ENCODE data around the gene PLVAP.

The PLVAP gene

DNA sequence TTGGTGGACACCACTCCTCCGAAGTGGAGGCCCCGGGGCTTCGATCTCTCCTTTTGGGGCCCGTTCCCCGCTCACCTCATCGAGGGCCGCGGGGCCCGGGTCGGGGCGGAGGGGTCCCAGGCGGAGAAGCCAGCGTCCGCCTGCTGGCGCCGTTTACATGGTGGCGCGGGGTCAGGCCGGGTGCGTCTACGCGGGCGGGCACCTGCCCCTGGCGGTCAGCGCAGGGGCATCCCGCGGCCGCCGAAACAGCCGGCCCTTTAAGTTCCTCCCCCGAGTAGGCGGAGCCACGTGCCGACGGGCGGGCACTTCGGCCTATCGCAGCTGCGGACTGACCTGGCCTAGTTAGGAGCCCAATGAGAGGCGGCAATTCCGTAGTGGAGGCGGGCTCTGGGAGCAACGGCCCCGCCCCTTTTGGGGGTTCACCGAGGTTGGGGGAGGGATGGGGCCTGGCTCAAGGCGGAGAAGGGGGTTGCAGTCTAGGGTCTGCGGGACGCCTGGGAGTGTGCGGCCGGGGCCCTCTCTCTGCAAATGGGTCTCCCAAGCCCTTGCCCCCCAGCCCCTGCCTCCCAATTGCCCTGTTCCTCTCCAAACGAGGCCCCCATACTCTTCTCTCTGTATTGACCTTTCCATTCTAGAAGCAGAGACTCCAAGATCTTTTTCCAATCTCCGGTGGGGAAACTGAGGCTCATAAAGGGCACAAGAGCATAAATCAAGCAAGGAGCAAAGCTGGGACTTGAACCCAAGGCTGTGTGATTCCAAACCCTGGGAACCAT lies 73.8 kb downstream of the PLVAP start, which contains the start of gene ABHD8:
Gene ABHD8 (minus strand): TSS at position 259 of the 773 bp plus-strand sequence. CDS start 1,809 bp downstream, outside the sequence.
- FAIRE-seq: peak; percentile 11
- DNase-seq (ENCODE audit: low spot score): peak; percentile 86

DNA sequence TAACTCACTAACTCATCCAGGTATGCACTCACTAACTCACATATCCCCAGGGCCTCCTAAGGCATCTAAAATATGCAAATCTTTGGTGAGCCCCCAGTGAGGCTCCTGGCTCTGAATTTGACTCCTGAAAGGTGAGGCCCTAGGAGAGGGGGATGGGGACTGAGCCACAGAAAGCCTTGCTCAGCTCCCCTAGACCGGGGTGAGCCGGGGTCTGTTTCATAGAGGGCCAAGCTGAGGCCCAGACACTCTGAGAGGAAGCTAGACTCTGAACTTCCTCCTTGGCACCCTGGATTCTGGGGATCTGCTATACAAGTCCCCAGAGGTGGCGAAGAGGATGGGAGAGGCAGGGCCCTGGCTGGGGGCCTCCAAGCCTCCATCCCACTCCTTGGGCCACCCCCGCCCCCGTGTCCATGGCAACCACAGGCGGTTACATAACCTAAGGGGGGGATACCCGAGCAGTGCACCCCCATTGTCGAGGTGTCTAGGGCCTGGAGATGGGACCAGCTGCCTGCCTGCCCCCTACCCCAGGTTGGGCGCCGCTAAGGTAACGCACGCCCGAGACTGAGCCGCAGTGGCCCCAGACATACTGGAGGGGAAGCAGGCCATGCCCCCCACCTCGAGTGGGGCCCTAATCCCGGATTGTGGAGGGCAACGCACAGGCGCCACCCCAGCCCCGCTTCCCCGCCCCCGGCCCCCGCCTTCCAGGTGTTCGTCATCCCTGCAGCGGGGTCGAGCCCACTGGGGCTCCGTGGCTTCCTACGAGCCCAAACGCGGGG lies 74.6 kb downstream of the PLVAP start:
- DNase-seq (ENCODE audit: low spot score) (no peak), FAIRE-seq (no peak)
